ENCODE data around the gene ATP6V0E1.

- no peak for TF ChIP-seq CTCF (IDR thresholded peaks at IDR 0.05; ENCODE audit: extremely low read depth in 1 of 2, insufficient read depth in 1 of 2, low read depth in 1 of 2, low read length in 2 of 2)
- no peak for TF ChIP-seq POLR2A (IDR thresholded peaks at IDR 0.05; ENCODE audit: low read depth, low read length)
- TF ChIP-seq, protein P1, sequence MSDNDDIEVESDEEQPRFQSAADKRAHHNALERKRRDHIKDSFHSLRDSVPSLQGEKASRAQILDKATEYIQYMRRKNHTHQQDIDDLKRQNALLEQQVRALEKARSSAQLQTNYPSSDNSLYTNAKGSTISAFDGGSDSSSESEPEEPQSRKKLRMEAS (IDR thresholded peaks at IDR 0.05; ENCODE audit: insufficient read depth, insufficient read length): no peak
- no peak for TF ChIP-seq POLR2AphosphoS5 (IDR thresholded peaks at IDR 0.05; ENCODE audit: insufficient read depth, low read depth, low read length)
- TF ChIP-seq GATA2 (IDR thresholded peaks at IDR 0.05; ENCODE audit: insufficient read depth, insufficient read length, low read depth, low read length): no peak
- TF ChIP-seq MYC (IDR thresholded peaks at IDR 0.05; ENCODE audit: low read depth, low read length): no peak
- TF ChIP-seq FOS (IDR thresholded peaks at IDR 0.05; ENCODE audit: borderline replicate concordance, insufficient read depth, low read length): no peak
Measured at GRCh38 chr5:173042763-173043107, 59.2 kb downstream of the ATP6V0E1 start.

All from endothelial cell of umbilical vein (primary cell).